GM04503 (cell line): ENCODE measurements around the gene ZNF23.

Experiments
- DNase-seq: peaks from one replicate; pipeline ENCODE4 v3.0.0-alpha.2; 2012; ENCODE audit warnings: low read depth

ZNF23 gene

DNA sequence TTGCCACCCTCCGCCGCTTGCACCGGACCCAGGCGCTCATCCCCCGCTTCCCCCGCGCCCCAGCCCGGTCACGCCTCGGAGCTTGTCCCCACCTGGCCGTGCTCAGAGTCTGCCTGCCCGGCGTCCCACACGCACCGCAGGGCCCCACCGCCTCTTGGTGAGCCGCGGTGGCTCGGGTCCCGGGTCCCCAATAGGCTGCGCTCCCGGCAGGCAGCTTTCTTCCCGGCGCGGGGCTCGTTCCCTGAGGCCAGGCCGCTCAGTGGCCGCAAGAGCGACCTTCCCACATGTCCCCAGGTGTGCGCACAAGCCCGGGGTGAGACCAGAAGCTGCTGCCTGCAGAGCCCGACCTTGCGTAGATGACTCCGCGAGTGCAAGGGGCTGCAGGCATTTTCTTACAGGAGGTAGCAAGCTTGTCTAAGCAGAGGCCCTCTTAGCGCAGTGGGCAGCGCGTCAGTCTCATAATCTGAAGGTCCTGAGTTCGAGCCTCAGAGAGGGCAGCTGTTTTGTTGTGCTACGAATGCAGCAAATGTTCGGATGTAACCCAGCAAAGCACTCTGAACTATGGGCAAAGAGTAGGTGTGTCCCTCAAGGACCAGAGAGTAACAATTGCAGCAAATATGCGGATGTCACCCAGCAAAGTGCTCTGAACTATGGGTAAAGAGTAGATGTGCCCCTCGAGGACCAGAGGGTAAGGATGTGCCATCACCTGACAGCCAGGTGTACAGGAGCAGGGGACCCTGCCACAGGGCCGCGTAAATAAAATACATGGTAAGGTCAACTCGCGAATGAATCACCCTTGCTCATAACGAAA lies 35.8 kb downstream of the ZNF23 start:
- DNase-seq, result peak; percentile 68

DNA sequence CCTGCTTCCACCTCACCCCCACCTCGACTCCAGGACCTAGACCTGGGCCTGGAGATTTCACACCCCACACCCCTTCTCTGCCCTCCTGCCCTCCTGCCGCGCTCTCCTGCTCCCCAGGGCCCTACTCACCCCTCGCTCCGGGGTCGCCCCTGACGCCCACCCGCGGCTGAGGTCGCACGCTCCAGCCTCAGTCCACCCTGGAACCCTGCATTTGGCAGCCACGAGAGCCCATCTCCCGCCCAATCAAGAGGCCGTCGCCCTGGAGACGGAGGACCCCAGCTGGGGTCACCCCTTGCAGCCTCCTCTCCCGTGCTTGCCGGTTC lies 36.3 kb downstream of the ZNF23 start:
- no peak for DNase-seq

- DNase-seq, result no peak
These were observed 37.4 kb downstream of the ZNF23 start for GRCh38 chr16:71424626-71425025.

DNA sequence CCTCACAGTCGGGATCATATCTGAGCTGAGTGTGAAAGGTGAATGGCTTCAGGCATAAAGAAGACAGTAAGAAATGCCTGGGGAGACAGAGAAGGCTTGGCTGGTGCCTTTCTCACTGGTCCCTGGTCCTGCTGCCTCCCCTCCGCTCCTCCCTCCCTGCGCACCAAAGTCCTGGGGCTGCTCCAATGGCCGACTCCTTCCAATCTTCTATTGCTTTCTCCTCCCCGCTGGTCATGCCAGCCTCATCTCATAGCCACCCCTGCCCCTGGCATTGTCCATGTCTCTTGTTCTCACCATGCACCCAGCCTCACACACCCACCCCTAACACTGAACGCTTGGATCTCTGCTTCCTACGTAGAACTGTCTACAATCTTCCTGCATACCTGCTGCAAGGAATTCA lies 38.2 kb downstream of the ZNF23 start:
- DNase-seq, result no peak

DNA sequence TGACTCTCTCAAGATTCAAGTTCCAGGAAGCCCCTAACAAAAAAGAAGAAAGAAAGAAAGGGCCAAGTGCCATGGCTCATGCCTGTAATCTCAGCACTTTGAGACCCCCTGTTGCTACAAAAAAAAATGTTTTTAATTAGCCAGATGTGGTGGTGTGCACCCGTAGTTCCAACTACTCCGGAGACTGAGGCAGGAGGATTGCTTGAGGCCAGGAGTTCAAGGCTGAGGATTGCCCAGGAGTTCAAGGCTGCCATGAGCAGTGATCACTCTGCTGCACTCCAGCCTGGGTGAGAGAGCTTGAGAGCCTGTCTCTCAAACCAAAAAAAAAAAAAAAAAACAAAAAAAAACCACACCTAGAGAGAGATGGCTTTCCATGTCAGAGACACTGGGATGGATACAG lies 39.0 kb downstream of the ZNF23 start:
- DNase-seq, result no peak

- DNase-seq, result no peak
These were observed 40.1 kb downstream of the ZNF23 start for GRCh38 chr16:71421911-71422310.

DNA sequence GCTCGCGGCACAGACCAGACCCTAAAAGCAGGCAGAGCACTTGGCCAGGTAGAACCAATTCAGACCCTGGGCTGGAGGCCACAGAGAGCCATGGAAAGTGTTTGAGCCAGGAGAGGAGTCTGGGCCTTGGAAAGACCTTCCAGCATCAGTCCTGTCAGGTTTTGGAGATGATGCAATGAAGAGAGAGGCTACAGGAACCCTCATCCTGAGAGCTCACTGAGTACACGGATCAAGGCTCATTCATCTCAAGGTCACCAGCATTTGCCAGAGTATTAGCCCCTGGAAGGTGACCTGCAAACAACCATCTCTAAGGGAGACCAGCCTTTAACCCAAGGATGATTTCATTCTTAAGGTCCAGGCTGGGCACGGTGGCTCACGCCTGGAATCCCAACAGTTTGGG lies 48.0 kb downstream of the ZNF23 start:
- DNase-seq, result no peak

DNA sequence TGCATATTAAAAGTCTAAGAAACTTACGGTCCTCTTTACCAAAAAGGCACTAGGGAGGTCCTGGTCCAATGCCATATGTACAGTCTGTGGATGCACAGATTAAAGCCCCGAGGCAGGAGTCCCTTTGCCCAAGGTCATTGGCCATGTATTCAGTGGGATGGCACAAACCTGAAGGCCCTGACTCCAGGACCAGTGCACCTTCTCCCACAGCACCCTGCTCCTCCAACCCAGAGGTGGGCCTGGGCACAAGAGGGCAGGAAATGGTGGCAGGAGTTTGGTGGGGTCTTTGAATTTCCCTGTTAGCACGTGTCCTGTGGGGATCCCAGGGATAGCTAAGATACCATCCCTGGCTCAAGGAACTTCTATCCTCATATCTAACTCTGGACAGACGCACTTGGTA lies 48.7 kb downstream of the ZNF23 start:
- DNase-seq, result no peak

DNA sequence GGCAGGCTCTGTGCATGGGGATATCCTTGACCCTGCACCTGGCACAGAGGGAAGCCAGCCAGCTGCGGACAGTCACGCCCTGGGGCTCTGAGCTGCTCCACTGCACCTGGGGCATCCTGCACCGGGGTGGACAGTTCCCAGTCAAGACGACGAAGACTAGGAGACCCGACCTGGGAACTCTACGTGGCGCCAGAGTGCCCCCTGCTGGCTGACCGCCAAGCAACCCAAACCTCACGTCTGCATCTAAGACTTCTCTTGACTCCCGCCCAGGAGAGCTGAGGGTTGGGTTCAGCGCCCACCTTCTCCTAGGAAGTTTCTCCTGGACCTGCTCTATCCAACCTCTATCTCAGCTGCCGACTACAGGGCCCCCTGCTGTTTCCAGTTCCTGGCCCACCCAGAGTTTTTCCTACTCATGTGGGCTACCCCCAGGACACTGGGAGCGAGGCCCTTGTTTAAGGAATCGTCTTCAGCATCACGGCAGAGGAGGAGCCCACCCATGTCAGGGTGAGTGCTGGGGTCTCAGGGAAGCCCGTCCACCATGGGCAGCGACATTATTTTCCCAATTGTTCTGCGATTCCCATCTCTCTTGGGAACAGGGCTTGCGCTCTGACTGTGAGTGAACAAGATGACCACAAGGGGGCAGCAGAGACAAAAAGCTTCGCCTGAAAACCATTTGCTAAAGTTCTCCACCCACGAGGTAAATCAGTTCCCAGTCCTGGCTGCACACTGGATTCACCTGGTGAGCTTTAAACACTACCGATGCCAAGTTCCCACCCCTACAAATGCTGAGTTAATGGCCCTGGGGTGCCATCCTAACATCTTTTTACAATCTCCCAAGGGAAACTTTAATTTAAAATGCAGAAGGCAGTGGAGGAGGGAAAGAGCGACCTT lies 49.5 kb downstream of the ZNF23 start:
- no peak for DNase-seq

DNA sequence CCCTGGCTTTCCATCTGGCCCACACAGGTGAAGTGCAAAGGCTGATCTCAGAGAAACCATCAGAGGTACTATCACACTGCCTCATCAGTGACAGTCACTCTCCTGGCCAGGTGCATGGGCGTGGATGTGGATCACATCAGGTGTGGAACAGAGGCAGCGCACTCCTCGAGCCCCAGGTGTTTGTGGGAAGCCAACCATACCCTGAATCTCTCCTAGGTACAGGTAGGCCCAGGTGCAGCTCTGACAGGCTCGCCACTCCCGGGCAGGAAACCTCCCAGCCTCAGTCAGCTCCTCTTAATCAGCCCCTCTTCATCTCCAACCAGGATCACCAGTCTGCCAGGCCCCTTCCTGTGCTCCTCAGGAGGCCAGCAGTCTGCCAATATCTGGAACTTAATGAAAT lies 51.9 kb downstream of the ZNF23 start:
- no peak for DNase-seq

- no peak for DNase-seq
These were observed 52.9 kb downstream of the ZNF23 start for GRCh38 chr16:71409011-71409775.

GRCh38 chr16:71408536-71408935 lies 53.5 kb downstream of the ZNF23 start:
- no peak for DNase-seq

DNA sequence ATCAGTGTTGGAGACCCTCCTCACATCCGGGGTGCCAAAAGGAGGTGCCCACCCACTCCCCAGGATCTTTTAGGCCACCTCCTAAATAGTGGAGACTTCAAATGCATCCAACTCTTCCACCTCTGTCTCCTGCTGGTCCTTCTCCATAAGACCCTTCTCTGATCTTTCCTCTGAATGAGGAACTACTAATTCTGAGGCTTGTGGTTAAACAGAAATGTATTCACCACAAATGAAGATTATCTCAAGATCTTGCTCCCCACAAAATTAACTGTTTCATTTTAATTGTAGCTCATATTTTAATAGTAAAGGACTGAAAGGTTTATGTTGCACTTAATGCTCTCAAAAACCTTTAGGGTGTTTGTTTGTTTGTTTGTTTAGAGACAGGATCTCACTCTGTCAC lies 54.3 kb downstream of the ZNF23 start:
- no peak for DNase-seq

DNA sequence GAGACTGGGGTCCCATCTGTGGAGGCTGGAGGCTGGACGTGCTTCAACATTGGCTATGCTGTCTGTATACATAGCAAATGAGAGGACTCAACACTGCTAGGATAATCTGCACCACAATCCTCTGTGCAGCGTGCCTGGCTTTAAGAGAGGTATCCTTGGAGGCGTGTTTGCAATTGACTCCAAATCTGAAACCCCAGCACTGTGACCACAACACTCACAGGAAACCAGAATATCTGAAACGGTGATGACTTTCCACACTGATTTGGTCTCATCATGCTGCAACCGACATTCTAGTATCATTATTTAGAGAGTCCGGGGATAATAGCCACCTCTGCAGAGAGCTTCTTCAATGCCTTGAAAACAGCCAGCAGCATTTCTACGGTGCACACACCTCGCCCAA lies 55.3 kb downstream of the ZNF23 start:
- DNase-seq, result no peak

DNA sequence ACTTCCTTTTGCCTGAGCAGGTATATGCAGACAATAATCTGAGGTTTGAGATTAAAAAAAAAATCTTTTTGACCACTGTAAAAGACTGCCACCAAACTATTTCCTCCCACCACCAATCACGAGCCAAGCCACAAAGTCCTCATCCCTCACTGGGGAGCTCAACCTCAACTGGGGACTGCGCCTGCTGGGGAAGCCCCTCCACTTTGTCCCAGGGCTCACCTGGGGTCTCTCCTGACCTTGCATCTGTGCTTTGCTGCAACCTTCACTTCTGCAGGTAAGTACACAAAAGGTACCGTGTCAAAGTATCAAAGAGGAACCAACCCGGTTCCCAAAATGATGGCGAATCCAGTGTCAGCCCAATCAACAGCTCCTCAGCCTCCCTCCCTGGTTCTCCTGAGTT lies 55.7 kb downstream of the ZNF23 start:
- no peak for DNase-seq

DNA sequence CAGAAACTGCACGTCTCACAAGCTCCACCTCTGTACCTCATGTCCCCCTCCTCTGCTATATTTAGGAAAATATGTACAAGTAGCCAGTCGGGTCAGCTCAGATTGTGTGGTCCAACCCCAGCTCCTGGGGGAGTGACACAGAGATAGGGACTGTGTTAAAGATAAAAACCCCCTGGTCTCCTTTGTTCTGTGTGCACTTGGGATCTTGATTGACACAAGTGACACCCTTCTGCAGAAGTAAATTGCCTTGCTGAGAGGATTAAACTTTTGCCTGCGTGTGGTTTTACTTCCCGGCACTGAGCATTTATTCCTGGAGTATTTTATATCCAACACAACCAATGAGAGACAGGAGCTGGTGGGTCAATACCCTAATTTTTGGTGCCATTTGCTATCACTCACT lies 57.7 kb downstream of the ZNF23 start:
- DNase-seq, result no peak

DNA sequence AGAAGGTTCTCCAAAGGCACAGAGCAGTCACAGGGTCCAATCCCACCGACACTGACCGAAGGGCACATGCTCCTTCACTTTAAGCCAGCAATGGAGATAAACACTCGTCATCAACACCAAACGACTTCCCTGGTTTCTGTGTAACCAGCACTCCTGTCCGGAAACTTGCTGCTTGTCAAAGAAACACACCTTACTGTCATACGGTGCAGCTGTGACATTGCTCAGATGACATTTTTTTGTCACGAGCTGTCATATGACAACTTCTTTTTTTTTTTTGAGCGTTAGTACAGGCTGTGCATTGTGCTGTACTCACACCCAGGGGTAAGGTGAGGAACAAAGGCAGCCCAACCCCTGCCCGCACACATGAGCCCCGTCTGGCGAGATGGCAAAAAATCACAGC lies 59.4 kb downstream of the ZNF23 start:
- no peak for DNase-seq

DNA sequence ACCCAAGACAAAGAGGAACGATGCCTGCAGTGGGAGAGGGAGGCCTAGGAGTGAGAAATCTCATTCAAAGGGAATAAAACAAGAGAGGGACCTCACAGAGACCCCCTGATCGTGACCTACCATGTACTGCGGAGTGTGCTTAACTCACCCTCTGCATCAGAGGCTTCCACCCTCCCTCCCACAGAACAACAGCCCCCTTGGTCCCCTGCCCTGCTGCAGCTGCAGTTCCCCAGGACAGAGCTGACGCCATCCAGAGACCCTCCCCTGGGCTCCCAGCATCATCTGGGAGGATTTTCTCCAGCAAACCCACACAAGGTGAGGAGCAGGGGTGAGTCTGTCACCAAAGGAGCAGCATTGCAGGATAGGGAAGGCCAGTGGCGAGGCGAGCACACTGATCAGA lies 60.0 kb downstream of the ZNF23 start:
- DNase-seq, result no peak

- DNase-seq, result no peak
These were observed 62.1 kb downstream of the ZNF23 start for GRCh38 chr16:71399801-71400563.
